Right renal pelvis (tissue), 4 donors: ENCODE measurements around the gene NUDT9. TPM values are rescaled to one million over a fixed set of nuclear protein-coding genes. Genes with fewer than 3 reads are reported as not detected.
A peak's percentile ranks its signal among the peaks of the same experiment; 100 is the strongest.
"Not testable (repeated sequence)": the region's sequence is repeated elsewhere in the genome, so short reads cannot be mapped to it uniquely, and the experiment has no call there.

Experiments used
- DNase-seq, 4 donors: peaks; one replicate each; pipeline ENCODE4 v3.0.0-alpha.2; 2013; ENCODE audit warnings: low read depth in 4 of 4, low spot score in 3 of 4, missing footprints in 1 of 4
- polyA plus RNA-seq, 4 donors: library from polyadenylated mRNA; unstranded; fragments of 120-200 nt; gene quantifications; one replicate each; pipeline ENCODE4 v1.2.1, GENCODE V29; 2013; ENCODE audit not compliant: insufficient read length in 4 of 4

NUDT9 gene
- polyA plus RNA-seq, 4 donors = 69.1 to 76.6 (median 72.4) TPM

DNA sequence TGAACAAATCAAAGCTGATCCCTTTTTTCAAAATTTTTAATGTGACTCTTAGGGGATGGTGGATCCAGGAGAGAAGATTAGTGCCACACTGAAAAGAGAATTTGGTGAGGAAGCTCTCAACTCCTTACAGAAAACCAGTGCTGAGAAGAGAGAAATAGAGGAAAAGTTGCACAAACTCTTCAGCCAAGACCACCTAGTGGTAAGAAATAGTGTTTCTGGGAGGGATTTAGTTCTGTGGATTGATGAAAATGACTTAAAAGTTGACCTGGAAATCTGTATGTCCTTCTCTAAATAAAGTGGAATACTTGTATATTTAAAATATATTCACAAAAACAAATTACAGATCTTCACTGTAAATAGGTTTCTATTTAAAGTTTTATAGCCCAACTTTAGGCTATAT lies 29.2 kb downstream of the NUDT9 start:
- DNase-seq = no peak

DNA sequence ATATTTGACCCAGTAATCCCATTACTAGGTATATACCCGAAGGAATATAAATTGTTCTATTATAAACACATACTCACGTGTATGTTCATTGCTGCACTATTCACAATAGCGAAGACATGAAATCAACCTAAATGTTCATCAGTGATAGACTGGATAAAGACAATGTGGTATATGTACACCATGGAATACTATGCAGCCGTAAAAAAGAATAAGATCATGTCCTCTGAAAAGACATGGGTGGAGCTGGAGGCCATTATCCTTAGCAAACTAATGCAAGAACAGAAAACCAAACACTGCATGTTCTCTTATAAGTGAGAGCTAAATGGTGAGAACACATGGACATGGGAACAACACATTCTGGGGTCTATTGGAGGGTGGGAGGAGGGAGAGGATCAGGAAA lies 36.5 kb downstream of the NUDT9 start:
- DNase-seq = no peak

DNA sequence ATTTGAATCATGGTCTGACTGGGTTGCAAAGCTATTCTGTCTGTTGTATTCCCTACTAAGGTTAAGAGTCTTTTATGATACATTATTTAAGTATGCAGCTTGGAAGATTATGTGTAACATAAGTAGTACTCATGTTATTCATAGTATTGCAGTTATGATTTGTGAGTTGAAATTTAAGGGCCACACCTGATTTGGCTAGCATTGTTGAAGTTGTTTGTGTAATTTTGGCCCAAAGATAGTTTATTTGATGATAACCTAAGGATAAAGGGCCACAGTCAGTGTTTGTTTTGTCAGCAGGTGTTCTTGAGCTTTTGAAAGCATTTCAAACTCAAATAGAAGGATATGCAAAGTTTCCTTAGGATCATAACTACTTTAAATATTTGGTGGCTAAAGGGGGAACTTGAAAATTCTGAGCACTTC lies 38.9 kb downstream of the NUDT9 start:
- no peak for DNase-seq

GRCh38 chr4:87462102-87462501 lies 39.7 kb downstream of the NUDT9 start:
- no peak for DNase-seq

- DNase-seq = peak; percentile 15 to 23 (median 20)
Measured at GRCh38 chr4:87465739-87466366, 43.5 kb downstream of the NUDT9 start.

DNA sequence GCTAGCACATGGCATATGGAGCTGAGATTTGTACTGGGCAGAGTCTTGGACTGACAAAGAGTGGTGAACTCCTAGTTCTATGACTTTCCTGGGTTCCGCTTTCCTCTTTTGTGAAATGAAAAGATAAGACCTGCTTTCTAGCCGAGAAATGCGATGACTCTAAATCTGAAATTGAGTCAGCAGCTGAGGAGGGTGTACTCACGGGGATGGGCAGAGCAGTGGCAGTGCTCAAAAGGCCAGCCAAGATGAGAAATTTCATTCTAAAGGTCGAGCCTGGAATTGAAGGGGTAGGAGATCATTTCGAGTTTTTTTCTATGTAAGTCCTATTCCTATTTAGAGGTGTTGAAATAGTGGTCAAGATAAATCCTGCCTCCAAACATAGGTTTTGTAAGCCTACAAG lies 47.0 kb downstream of the NUDT9 start:
- no peak for DNase-seq

DNA sequence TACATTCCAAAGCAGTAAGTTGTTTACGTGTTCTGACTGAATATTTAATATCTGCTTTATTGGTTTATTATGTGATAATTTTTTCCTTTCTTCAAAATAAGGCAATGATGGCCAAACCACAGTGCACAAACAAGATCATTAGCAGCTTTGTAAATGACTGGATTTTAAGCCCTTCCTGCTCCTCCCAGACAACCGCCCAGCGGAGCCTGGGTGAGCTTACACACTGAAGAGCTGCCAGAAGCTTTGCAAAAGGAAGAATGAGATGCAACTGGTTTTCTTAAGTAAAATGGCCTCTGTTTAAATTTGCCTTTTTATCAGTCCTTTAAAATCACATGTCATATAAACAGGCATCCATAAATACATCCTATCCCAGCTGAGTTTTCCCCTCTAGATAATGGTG lies 54.6 kb downstream of the NUDT9 start:
- DNase-seq = no peak

DNA sequence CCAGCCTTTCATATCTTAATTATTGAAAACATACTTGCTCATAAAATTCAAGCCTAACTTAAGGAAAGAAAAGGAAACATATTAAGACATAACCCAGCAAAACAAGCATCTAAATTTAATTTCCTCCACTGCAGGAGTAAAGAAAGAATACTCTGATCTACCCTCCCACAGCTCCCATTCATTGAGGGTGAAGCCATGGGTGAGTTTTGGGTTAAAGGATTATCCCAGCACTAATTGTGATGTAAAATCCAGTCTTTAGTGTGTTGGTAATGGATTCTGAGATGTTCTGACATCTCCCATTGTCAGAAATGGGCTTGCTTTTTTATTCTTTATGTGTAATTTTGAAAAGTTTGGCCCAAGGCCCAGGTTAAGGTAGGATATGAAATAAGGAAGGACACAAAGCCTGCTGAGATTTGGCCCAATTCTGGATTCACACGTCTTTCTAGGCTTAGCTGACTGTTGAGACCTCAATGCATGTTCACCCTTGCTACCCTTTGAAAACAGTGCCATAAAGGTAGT lies 56.4 kb downstream of the NUDT9 start:
- DNase-seq = no peak

DNA sequence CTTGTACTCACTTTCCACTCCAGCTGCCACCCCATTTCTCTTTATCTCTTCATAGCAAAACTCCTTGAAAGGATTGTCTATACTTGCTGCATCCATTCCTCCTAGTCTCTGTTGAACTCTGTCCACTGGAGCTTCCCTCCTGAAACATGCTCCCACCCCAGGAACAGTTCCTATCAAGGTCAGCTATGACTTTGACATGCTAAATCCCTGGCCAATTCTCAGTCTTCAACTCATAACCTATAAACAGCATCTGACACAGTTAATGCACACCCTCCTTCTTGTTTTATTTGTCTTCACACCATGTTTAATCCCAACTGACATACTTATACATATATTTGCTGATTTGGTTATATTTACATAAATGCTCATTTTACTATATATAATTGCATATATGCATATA lies 59.0 kb downstream of the NUDT9 start:
- DNase-seq = no peak

GRCh38 chr4:87483247-87483646 lies 60.9 kb downstream of the NUDT9 start:
- not testable (repeated sequence) for DNase-seq

GRCh38 chr4:87488666-87489065 lies 66.3 kb downstream of the NUDT9 start:
- not testable (repeated sequence) for DNase-seq

DNA sequence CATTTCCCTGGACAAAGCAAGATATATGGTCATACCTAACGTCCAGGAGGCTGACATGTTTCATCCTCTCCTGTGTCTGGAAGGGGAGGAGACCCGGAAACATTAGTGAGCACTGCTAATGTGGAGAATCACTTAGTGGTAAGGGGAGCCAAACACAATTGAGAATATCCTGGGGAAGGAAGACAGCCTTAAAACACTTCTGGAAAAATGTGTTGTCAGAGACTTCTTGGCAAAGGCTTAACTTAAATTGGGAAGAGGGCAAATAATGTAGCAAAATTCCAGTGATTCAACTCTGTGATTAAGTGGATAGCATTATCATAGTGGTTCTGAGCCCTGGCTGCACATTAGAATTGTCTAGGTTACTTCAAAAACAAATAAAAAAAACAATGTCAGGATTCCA lies 67.3 kb downstream of the NUDT9 start:
- DNase-seq = no peak

DNA sequence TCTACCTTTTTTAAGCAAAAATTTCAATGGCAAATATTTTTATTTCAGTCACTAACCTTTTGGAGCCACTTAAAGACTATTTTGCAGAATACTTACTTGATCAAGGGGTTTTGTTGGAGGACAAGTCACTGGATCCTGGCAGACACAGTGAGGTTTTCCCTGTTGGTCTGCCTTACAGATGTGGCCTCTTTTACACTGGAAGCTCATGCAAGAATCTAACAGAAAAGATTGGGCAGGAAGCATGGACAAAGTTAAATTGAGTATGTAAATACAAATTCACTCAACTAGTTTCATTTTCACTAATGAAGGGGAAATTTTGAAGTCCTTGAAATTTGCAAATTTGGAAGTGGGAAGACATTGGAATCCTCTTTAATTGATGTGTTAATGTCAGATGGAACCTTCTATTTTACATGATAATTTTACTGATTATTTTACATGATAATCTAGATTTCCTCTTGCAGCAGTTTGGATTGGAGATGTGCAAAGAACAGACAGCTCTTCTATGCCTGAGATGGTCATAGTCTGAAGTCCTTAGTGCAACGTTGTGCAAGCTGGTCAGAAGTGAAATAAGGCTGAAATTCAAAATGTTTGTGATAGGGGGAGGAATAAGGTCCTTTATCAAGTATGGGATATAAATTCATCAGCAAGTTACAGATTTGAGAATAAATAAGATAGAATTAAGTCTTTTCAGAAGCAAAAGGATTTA lies 68.4 kb downstream of the NUDT9 start:
- no peak for DNase-seq

DNA sequence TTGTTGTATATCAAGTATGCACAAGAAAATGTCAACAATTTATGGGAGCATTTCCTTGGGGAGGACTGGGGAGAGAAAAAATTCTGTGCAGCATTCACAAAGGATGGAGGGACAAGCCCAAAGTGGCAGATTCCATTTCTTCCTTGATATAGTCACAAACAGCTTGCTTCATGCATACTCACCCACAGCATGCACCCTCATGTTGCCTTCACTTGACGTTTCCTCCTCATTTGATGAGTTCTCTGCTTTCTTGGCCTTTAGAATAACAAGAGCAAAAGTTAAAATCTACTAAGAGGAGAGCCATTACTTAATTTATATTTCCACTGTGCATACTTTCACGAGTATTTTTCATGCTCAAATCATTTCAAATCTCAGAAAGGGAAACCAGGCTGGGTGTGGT lies 69.1 kb downstream of the NUDT9 start:
- no peak for DNase-seq

- DNase-seq = not testable (repeated sequence)
Measured at GRCh38 chr4:87491851-87492250, 69.5 kb downstream of the NUDT9 start.

GRCh38 chr4:87493115-87493514 lies 70.7 kb downstream of the NUDT9 start:
- DNase-seq = no peak

DNA sequence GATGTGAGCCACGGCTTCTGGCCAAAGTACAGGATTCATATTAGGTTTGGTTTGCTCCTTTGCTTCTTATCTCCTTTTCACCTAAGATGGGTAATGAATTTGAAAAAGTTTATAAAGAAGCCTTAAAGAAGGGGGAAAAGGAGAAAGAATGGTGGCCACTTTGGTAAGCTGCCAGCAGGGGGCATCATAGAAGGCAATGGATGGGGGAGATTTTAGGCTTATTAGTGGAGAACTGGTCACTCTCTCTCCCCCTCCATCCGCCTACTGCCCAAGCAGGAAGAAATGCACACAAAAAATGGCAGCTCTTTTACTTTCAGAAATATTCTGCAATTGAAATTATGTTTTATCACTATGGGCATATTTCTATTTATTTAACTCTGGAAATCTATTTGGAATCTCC lies 74.8 kb downstream of the NUDT9 start:
- DNase-seq = no peak

DNA sequence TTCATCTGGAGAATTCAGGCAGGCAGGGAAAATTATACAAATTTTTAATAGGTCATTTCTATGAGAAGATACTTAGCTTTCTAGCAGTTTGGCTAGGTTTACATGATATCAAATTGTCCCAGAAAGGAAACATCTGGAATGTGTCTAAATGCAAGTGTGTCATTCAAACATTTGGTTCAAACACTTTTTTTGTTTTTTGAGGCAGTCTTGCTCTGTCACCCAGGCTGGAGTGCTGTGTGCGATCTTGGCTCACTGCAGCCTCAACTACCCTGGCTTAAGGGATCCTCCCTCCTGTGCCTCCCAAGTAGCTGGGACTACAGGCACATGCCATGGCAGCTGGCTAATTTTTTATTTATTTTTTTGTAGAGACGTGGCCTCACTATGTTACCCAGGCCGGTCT lies 75.2 kb downstream of the NUDT9 start:
- no peak for DNase-seq

DNA sequence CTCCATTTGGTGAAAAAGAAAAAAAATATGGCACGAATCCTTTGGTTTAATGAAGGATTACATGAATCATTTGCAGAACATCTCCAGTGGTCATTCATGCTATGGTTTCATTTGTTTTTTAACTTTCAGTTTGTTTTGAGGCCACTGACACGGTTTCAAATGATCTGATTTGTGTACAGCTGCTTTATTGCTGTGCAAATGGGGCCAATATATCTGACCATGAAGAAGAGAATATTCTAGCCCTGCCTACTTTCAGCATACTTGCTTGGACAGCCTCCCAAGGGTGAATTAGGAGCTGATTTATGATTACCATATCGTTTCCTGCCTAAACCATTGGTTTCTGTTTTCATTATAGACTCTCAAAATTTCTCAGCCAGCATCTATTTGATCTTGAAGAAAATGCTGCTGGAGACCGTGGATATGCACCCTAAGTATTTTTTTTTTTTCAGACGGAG lies 76.1 kb downstream of the NUDT9 start:
- peak in 1 of 4 donors; percentile 40 for DNase-seq

DNA sequence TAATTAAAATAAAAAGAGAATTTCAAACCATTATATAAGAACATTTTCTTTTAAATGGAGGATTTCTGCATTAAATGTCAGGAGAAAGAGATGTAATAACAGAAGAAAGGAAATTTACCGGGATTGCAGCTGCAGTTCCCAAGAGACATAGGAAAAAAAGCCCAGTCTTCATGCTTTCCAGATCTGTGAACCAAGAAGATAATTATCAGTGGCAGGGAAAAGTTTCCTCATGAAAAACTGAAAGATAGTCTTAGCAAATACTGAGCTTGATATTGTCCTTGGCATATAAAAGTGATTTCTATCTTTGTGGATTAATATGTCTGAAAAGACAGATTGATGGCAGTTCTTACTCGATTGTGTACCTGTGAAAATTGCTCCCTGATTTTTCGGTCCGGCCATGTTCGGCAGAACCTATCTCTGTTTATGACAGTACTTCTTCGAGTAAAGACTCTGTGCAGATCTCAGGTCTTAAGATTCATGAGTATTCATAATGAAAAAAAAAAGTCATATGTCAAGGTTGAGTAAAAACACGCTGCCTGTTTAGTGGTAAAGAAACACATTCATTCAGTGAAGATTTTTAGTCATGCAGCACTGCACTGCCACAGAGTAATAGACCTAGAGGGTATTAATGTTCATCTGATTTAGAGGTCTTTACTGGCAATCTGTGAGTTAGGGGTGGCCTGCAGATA lies 77.2 kb downstream of the NUDT9 start:
- no peak for DNase-seq

GRCh38 chr4:87500092-87500462 lies 77.7 kb downstream of the NUDT9 start:
- no peak for DNase-seq
